Left ventricle myocardium inferior (tissue), 1 donor: ENCODE measurements around the gene VASP. TPM values are rescaled to one million over a fixed set of nuclear protein-coding genes. Genes with fewer than 3 reads are reported as not detected.
A peak's percentile ranks its signal among the peaks of the same experiment; 100 is the strongest.

Experiments
- DNase-seq: peaks from one replicate; pipeline ENCODE4 v3.0.0-alpha.2; 2020
- H3K27ac ChIP-seq: fragments of 200-600 bp; replicated peaks from 2 replicates; pipeline ENCODE4 v1.8.0; 2021
- H3K27me3 ChIP-seq: fragments of 200-600 bp; 2 replicates; pipeline ENCODE4 v1.8.0; 2021; ENCODE audit warnings: low read depth
- H3K36me3 ChIP-seq: fragments of 200-600 bp; 2 replicates; pipeline ENCODE4 v1.8.0; 2021
- H3K4me1 ChIP-seq: fragments of 200-600 bp; 2 replicates; pipeline ENCODE4 v1.8.0; 2021
- H3K4me3 ChIP-seq: fragments of 200-600 bp; 2 replicates; pipeline ENCODE4 v1.8.0; 2021; ENCODE audit warnings: mild to moderate bottlenecking, moderate library complexity
- H3K9me3 ChIP-seq: fragments of 200-600 bp; replicated peaks from 2 replicates; pipeline ENCODE4 v1.8.0; 2021
- CTCF ChIP-seq: fragments of 200-600 bp; IDR thresholded peaks from 2 replicates; pipeline ENCODE4 v1.8.0; 2021; ENCODE audit warnings: antibody characterized with exemption, mild to moderate bottlenecking, borderline replicate concordance
- intact Hi-C: fragments of 100-400 bp; cut with micrococcal nuclease; formaldehyde crosslinking; loops from one replicate; pipeline ENCODE4 v1.11.0; 2022
- total RNA-seq: library from RNA; stranded (reverse); fragmentation: NEBNext Ultra II Directional; extraction: Animal tissue kit (Norgen Biotek cat#: 25700); gene quantifications from one replicate; pipeline ENCODE4 v1.2.1, GENCODE V29; 2021
- donor health status: DM: no; HTN: yes; CAD: no; lungs with severe emphysema.

Gene VASP
- total RNA-seq, 1 donor from 2014 or later: 32.8 TPM

- Histone ChIP-seq H3K27me3 (no peaks in the 10 kb centered on the region), H3K27ac (peak overlapping the region; percentile 5), H3K4me1 (peaks cover 47% of the 10 kb centered on the region), H3K36me3 (peaks cover 53% of the 10 kb centered on the region), H3K4me3 (no peak overlapping the region), H3K9me3 (no peaks in the 10 kb centered on the region)
- no peak for TF ChIP-seq CTCF
- intact Hi-C loops: no loop called here
- DNase-seq: no peak
These were observed 10.6 kb downstream of the VASP start for GRCh38 chr19:45517641-45518468.

GRCh38 chr19:45518469-45518826 lies 11.2 kb downstream of the VASP start:
- Histone ChIP-seq H3K4me3 (no peak overlapping the region), H3K4me1 (peaks cover 41% of the 10 kb centered on the region), H3K9me3 (no peaks in the 10 kb centered on the region), H3K36me3 (peaks cover 59% of the 10 kb centered on the region), H3K27me3 (no peaks in the 10 kb centered on the region), H3K27ac (no peak overlapping the region)
- no peak for TF ChIP-seq CTCF
- no peak for DNase-seq
- intact Hi-C loops: no loop called here

DNA sequence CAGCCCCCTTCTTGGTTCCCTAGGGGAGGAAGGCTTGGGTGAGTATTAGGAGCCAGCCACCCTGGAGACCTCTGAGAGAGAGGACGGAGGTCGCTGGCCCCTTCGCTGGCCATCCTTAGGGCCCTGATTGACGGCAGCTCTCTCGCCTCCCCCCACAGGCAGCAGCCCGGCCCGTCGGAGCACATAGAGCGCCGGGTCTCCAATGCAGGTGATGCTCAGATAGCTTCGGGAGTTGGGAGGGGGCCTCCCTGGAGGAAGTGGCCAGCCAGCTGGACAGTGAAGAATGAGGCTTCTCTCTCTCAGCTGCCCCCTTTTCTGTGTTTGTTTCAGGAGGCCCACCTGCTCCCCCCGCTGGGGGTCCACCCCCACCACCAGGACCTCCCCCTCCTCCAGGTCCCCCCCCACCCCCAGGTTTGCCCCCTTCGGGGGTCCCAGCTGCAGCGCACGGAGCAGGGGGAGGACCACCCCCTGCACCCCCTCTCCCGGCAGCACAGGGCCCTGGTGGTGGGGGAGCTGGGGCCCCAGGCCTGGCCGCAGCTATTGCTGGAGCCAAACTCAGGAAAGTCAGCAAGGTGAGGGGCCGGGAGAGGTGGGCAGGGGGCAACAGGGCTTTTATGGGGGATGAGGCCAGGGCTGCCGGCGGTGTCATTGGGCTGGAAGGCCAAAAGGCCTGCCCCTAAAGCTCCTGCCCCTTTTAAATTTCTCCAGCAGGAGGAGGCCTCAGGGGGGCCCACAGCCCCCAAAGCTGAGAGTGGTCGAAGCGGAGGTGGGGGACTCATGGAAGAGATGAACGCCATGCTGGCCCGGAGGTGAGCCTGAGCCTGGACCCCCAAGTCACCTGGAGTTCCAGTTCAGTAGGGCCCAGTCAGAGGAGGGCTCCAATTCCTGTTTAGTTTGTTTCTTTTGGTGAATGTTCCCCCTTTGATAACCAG lies 15.0 kb downstream of the VASP start:
- Histone ChIP-seq H3K27ac (peak overlapping the region; percentile 18), H3K4me3 (no peak overlapping the region), H3K36me3 (peaks cover 90% of the 10 kb centered on the region), H3K9me3 (no peaks in the 10 kb centered on the region), H3K27me3 (no peaks in the 10 kb centered on the region), H3K4me1 (peaks cover 34% of the 10 kb centered on the region)
- no peak for DNase-seq
- TF ChIP-seq CTCF: no peak
- intact Hi-C loops: loop anchor here (10.0 kb wide), 2 partner anchors 53 to 123 kb away; no protein-coding TSS in a partner anchor

DNA sequence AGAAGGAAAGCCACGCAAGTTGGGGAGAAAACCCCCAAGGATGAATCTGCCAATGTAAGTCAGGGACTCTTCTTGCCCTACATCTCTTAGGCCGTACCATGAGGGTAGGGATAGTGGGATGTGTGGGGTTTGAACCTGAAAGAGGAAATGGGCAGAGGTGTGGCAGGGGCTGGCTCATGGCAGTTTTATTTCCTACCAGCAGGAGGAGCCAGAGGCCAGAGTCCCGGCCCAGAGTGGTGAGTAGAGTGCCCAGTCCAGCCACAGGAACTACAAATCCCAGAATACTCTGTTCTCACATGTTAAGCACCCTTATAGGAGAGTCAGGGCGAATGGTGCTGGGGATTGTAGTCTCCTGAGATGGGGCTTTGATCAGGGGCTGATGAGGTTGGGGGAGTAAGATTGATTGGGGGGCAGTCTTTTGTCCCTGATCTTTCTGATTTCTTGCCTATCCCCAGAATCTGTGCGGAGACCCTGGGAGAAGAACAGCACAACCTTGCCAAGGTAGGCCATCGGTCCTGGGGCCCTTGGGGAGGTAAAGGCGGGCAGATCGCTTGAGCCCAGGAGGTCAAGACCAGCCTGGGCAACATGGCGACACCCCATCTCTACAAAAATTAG lies 16.5 kb downstream of the VASP start:
- peaks cover 75% of the 10 kb centered on the region for H3K36me3 ChIP-seq
- peak overlapping the region; percentile 74 for H3K27ac ChIP-seq
- TF ChIP-seq CTCF: peak; percentile 93
- no peak overlapping the region for H3K4me3 ChIP-seq
- peaks cover 45% of the 10 kb centered on the region for H3K4me1 ChIP-seq
- DNase-seq: peak; percentile 72
- intact Hi-C loops: loop anchor here (10.0 kb wide), 2 partner anchors 51 to 121 kb away; no protein-coding TSS in a partner anchor
- no peaks in the 10 kb centered on the region for H3K27me3 ChIP-seq
- H3K9me3 ChIP-seq: no peaks in the 10 kb centered on the region

DNA sequence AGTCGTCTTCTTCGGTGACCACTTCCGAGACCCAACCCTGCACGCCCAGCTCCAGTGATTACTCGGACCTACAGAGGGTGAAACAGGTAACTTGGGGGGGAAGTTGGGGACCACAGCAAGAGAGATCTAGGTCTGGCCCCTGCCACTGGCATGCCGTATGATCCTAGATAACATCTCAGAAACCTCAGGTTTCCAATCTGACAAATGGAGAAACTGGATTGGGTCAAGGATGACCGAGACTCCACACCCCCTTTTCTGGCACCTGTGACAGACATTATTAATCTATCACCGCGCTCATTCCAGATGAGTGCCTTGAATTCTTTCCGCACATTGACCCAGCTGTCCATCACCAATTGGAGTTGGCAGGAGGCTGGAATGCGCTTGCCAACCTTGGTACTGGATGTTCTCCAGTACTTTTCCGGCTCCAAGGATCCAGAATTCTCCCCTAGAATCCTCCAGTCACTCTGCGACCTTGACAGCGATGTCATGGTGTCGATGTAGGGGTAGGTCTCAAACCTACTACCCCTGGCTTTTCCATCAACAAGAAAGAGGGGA lies 17.4 kb downstream of the VASP start:
- Histone ChIP-seq H3K4me3 (no peak overlapping the region), H3K36me3 (peaks cover 66% of the 10 kb centered on the region), H3K27me3 (no peaks in the 10 kb centered on the region), H3K27ac (peak overlapping the region; percentile 74), H3K4me1 (peaks cover 53% of the 10 kb centered on the region), H3K9me3 (no peaks in the 10 kb centered on the region)
- intact Hi-C loops: loop anchor here (10.0 kb wide), 2 partner anchors 50 to 120 kb away; no protein-coding TSS in a partner anchor
- DNase-seq: no peak
- no peak for TF ChIP-seq CTCF
